ENCODE results near the gene ST6GALNAC3. TPM values are rescaled to one million over a fixed set of nuclear protein-coding genes. Genes with fewer than 3 reads are reported as not detected.

ST6GALNAC3 gene
- total and polyA plus RNA-seq, 11 donors, result 2.5 to 7.7 (median 4.4) TPM

- peaks cover 0 to 8% (median 0%) of the 10 kb centered on the region in 12 donors for H3K9me3 ChIP-seq
- DNase-seq (no peak), ATAC-seq (no peak)
- H3K27me3 ChIP-seq, result no peaks in the 10 kb centered on the region
- TF ChIP-seq CTCF (IDR thresholded peaks at IDR 0.05) (no peak), POLR2A (IDR thresholded peaks at IDR 0.05) (no peak)
- no peaks in the 10 kb centered on the region for H3K36me3 ChIP-seq
- intact Hi-C loops (cut with DNase I), result loop anchor here in 1 of 10 donors (10.0 kb wide), 2 partner anchors 61 to 111 kb away; no protein-coding TSS in a partner anchor
- H3K4me1 ChIP-seq, result no peaks in the 10 kb centered on the region
- H3K27ac ChIP-seq, result no peak overlapping the region
- H3K4me3 ChIP-seq, result no peak overlapping the region
These were observed 89.6 kb downstream of the ST6GALNAC3 start for GRCh38 chr1:76164165-76164564.

- intact Hi-C loops (cut with DNase I), result no loop called here
- peaks cover 0 to 15% (median 0%) of the 10 kb centered on the region in 12 donors for H3K9me3 ChIP-seq
- no peaks in the 10 kb centered on the region for H3K36me3 ChIP-seq
- no peak for ATAC-seq
- no peak for DNase-seq
- no peaks in the 10 kb centered on the region for H3K27me3 ChIP-seq
- 89 to 100% (median 95%) methylated on average over 1 to 2 of the region's 2 CpGs for WGBS, 4 donors
- H3K4me1 ChIP-seq, result no peaks in the 10 kb centered on the region
- TF ChIP-seq CTCF (IDR thresholded peaks at IDR 0.05), result no peak
- TF ChIP-seq POLR2A (IDR thresholded peaks at IDR 0.05), result no peak
- no peak overlapping the region for H3K4me3 ChIP-seq
- no peak overlapping the region for H3K27ac ChIP-seq
These were observed 95.5 kb downstream of the ST6GALNAC3 start for GRCh38 chr1:76170084-76170483.

- H3K4me3 ChIP-seq, result no peak overlapping the region
- no peak for TF ChIP-seq CTCF (IDR thresholded peaks at IDR 0.05)
- TF ChIP-seq POLR2A (IDR thresholded peaks at IDR 0.05), result no peak
- peaks cover 0 to 15% (median 0%) of the 10 kb centered on the region in 12 donors for H3K9me3 ChIP-seq
- ATAC-seq, result no peak
- intact Hi-C loops (cut with DNase I), result no loop called here
- 81 to 92% (median 84%) methylated on average over 2 of the region's 2 CpGs for WGBS, 4 donors
- H3K27ac ChIP-seq, result no peak overlapping the region
- H3K4me1 ChIP-seq, result no peaks in the 10 kb centered on the region
- no peaks in the 10 kb centered on the region for H3K27me3 ChIP-seq
- H3K36me3 ChIP-seq, result no peaks in the 10 kb centered on the region
- DNase-seq, result no peak
These were observed 96.0 kb downstream of the ST6GALNAC3 start for GRCh38 chr1:76170513-76170912.

DNA sequence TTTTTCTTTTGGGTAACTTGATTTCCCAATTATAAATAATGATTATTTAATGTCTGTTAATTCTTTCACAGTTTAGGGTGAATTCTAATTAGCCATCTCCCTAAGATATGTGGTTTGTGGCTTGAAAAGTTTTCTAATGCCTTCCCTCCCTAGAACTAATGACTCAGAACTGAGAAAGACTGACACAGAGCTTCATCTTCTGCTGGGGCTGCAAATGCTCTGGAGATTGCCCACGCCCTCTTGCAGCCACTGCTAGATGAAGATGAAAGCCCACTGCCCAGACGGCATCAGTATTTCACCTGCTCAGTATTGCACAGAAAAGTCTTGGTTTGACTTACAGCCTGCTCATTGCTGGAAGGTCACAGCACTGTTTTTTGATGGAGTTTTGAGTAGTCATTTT is 101.5 kb downstream of the ST6GALNAC3 start:
- ATAC-seq (no peak), DNase-seq (no peak)
- intact Hi-C loops (cut with DNase I), result no loop called here
- H3K27ac ChIP-seq, result no peak overlapping the region
- no peaks in the 10 kb centered on the region for H3K4me1 ChIP-seq
- TF ChIP-seq POLR2A (IDR thresholded peaks at IDR 0.05), result no peak
- no peak for TF ChIP-seq CTCF (IDR thresholded peaks at IDR 0.05)
- WGBS, 4 donors, result 77 to 86% (median 83%) methylated on average over 2 of the region's 2 CpGs
- H3K27me3 ChIP-seq, result no peaks in the 10 kb centered on the region
- H3K9me3 ChIP-seq, result peaks cover 0 to 11% (median 0%) of the 10 kb centered on the region in 12 donors
- H3K36me3 ChIP-seq, result no peaks in the 10 kb centered on the region
- no peak overlapping the region for H3K4me3 ChIP-seq

Measured in heart left ventricle (tissue), 16 donors.